Tibial nerve (tissue), 4 donors: Measurements from ENCODE around the gene IFI27L2.

Experiments
- EP300 ChIP-seq, 2 donors: sonication (generic); formaldehyde crosslinking; IDR thresholded peaks; one replicate each; pipeline ENCODE4 v1.6.1; 2017; ENCODE audit warnings: antibody characterized with exemption in 2 of 2, mild to moderate bottlenecking in 1 of 2
- POLR2A ChIP-seq, 2 donors: fragments of 450-650 bp; IDR thresholded peaks; one replicate each; pipeline ENCODE4 v1.6.1; 2017; ENCODE audit warnings: antibody characterized with exemption in 2 of 2, mild to moderate bottlenecking in 2 of 2, moderate library complexity in 2 of 2
- TF ChIP-seq, protein P1 (sequence below), 5 experiments: fragments of 200-600 bp in 3 of 5; fragments of 450-650 bp in 2 of 5; sonication (generic) in 3 of 5; IDR thresholded peaks; one replicate each; pipeline ENCODE4 v1.5.1; 2016 to 2019; ENCODE audit warnings: antibody characterized with exemption in 5 of 5, mild to moderate bottlenecking in 3 of 5, moderate library complexity in 2 of 5

DNA sequence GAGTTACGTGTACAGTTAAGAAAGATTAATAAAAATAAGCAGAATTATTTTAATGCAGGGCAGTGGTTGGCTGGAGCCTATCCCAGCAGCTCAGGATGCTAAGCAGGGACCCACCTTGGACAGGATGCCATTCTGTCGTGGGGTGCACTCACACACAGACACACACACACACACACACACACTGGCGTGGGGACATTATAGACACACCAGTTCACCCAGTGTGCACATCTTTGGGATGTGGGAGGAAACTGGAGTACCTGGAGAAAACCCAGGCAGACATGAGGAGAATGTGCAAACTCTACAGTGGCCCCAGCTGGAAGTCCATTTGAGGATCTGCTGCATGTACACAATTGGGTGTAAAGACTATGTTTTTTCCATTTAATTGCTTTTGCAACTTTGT, 12.8 kb upstream of the IFI27L2 start:
- TF ChIP-seq, protein P1, sequence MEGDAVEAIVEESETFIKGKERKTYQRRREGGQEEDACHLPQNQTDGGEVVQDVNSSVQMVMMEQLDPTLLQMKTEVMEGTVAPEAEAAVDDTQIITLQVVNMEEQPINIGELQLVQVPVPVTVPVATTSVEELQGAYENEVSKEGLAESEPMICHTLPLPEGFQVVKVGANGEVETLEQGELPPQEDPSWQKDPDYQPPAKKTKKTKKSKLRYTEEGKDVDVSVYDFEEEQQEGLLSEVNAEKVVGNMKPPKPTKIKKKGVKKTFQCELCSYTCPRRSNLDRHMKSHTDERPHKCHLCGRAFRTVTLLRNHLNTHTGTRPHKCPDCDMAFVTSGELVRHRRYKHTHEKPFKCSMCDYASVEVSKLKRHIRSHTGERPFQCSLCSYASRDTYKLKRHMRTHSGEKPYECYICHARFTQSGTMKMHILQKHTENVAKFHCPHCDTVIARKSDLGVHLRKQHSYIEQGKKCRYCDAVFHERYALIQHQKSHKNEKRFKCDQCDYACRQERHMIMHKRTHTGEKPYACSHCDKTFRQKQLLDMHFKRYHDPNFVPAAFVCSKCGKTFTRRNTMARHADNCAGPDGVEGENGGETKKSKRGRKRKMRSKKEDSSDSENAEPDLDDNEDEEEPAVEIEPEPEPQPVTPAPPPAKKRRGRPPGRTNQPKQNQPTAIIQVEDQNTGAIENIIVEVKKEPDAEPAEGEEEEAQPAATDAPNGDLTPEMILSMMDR (IDR thresholded peaks at IDR 0.05): no peak
- TF ChIP-seq POLR2A (IDR thresholded peaks at IDR 0.05): no peak
- TF ChIP-seq EP300 (IDR thresholded peaks at IDR 0.05): no peak
